Right atrium auricular region (tissue), 2 donors: ENCODE results near the gene TLE4. TPM values are rescaled to one million over a fixed set of nuclear protein-coding genes. Genes with fewer than 3 reads are reported as not detected.

Source experiments
- DNase-seq: peaks from one replicate; pipeline ENCODE4 v3.0.0-alpha.2; 2019; ENCODE audit warnings: low spot score
- H3K27ac ChIP-seq, 2 donors: fragments of 200-600 bp; sonication (generic); 1 replicate in 1 of 2; 2 replicates in 1 of 2; pipeline ENCODE4 v1.5.1; 2016 to 2019
- H3K27me3 ChIP-seq, 2 donors: fragments of 200-600 bp; sonication (generic); one replicate each; pipeline versions ENCODE4 v1.5.1 to v1.6.0; 2017 to 2019
- H3K36me3 ChIP-seq: fragments of 200-600 bp; sonication (generic); one replicate; pipeline ENCODE4 v1.5.1; 2016
- H3K4me1 ChIP-seq, 2 donors: fragments of 200-600 bp; sonication (generic); one replicate each; pipeline versions ENCODE4 v1.5.1 to v1.6.0; 2017 to 2019
- H3K4me3 ChIP-seq, 2 donors: fragments of 200-600 bp; sonication (generic); 1 replicate in 1 of 2; 2 replicates in 1 of 2; pipeline ENCODE4 v1.5.1; 2017 to 2019; ENCODE audit warnings: mild to moderate bottlenecking in 1 of 2, moderate library complexity in 1 of 2
- H3K9me3 ChIP-seq, 2 donors: fragments of 200-600 bp; sonication (generic); one replicate each; pipeline ENCODE4 v1.5.1; 2019
- total RNA-seq, 2 donors: library from RNA; depleted of rRNA; stranded (reverse); fragments of >200 nt; gene quantifications; one replicate each; pipeline ENCODE4 v1.1.0, GENCODE V29; 2016
- TF ChIP-seq, protein P1 (sequence below), 2 donors: fragments of 200-600 bp; sonication (generic); IDR thresholded peaks; one replicate each; pipeline ENCODE4 v1.5.1; 2019; ENCODE audit warnings: antibody characterized with exemption in 2 of 2

TLE4 gene
- total RNA-seq, 2 donors from 2014 or later: 18.9 to 26.1 TPM

DNA sequence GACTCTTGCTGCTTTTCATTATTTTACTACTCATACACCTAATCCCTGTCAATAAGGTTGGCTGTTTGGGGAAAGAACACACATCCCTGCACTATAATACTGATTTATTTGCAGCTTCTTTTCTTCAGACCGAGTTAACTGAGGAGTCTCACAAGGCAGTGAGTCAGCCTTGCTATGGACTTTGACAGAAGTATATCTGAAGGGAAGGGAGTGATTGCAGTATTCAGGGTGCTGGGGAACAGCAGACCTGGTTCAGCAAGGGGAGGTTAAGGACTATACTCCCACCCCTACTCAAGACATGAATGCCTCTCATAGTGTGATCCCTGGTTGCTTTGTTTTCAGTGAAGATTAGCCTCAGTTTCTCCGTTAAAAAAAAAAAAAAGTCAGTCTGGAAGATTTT lies 99.8 kb downstream of the TLE4 start:
- TF ChIP-seq, protein P1, sequence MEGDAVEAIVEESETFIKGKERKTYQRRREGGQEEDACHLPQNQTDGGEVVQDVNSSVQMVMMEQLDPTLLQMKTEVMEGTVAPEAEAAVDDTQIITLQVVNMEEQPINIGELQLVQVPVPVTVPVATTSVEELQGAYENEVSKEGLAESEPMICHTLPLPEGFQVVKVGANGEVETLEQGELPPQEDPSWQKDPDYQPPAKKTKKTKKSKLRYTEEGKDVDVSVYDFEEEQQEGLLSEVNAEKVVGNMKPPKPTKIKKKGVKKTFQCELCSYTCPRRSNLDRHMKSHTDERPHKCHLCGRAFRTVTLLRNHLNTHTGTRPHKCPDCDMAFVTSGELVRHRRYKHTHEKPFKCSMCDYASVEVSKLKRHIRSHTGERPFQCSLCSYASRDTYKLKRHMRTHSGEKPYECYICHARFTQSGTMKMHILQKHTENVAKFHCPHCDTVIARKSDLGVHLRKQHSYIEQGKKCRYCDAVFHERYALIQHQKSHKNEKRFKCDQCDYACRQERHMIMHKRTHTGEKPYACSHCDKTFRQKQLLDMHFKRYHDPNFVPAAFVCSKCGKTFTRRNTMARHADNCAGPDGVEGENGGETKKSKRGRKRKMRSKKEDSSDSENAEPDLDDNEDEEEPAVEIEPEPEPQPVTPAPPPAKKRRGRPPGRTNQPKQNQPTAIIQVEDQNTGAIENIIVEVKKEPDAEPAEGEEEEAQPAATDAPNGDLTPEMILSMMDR (IDR thresholded peaks at IDR 0.05): no peak

GRCh38 chr9:79672236-79672635 lies 100.5 kb downstream of the TLE4 start:
- H3K27ac ChIP-seq: no peak overlapping the region
- no peak for DNase-seq
- no peaks in the 10 kb centered on the region for H3K36me3 ChIP-seq
- H3K4me3 ChIP-seq: no peak overlapping the region
- TF ChIP-seq, protein P1 (IDR thresholded peaks at IDR 0.05): no peak
- H3K4me1 ChIP-seq: peaks cover 0 to 21% of the 10 kb centered on the region in 2 donors
- H3K9me3 ChIP-seq: no peaks in the 10 kb centered on the region
- no peaks in the 10 kb centered on the region for H3K27me3 ChIP-seq

More for the DNA sequence above, 99.8 kb downstream of the TLE4 start:
- H3K4me3 ChIP-seq: no peak overlapping the region
- no peaks in the 10 kb centered on the region for H3K27me3 ChIP-seq
- no peak overlapping the region for H3K27ac ChIP-seq
- no peak for DNase-seq
- no peaks in the 10 kb centered on the region for H3K9me3 ChIP-seq
- H3K4me1 ChIP-seq: peaks cover 0 to 21% of the 10 kb centered on the region in 2 donors
- H3K36me3 ChIP-seq: no peaks in the 10 kb centered on the region

- no peaks in the 10 kb centered on the region for H3K27me3 ChIP-seq
- no peak overlapping the region for H3K27ac ChIP-seq
- no peak for DNase-seq
- H3K36me3 ChIP-seq: no peaks in the 10 kb centered on the region
- H3K4me3 ChIP-seq: no peak overlapping the region
- peaks cover 0 to 19% of the 10 kb centered on the region in 2 donors for H3K4me1 ChIP-seq
- H3K9me3 ChIP-seq: no peaks in the 10 kb centered on the region
- TF ChIP-seq, protein P1 (IDR thresholded peaks at IDR 0.05): no peak
Measured at GRCh38 chr9:79672891-79673290, 101.1 kb downstream of the TLE4 start.

DNA sequence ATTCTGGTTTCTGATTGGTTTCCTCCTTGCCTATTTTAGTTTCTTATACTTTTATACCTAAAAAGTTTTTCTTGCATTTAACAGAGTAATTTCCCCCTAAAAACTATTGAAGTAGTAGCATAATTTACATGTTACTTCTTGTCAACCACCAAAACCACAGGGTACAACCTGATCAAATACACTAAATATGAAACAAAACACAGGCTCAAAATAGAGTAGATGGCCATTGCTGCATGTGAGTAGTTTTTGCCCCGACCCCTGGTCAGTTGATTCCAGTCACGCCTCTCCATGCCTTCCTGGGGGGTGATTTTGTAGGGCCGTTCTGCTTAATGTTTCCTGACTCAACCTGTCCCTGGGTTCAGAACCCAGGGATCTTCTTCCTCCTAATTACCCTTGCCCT lies 101.8 kb downstream of the TLE4 start:
- Histone ChIP-seq H3K27me3 (no peaks in the 10 kb centered on the region), H3K27ac (no peak overlapping the region), H3K9me3 (no peaks in the 10 kb centered on the region), H3K4me3 (no peak overlapping the region), H3K36me3 (no peaks in the 10 kb centered on the region), H3K4me1 (peaks cover 0 to 11% of the 10 kb centered on the region in 2 donors)
- TF ChIP-seq, protein P1 (IDR thresholded peaks at IDR 0.05): no peak
- no peak for DNase-seq

GRCh38 chr9:79674052-79674777 lies 102.5 kb downstream of the TLE4 start:
- no peaks in the 10 kb centered on the region for H3K36me3 ChIP-seq
- H3K4me1 ChIP-seq: peaks cover 0 to 5% of the 10 kb centered on the region in 2 donors
- no peaks in the 10 kb centered on the region for H3K9me3 ChIP-seq
- H3K4me3 ChIP-seq: no peak overlapping the region
- no peaks in the 10 kb centered on the region for H3K27me3 ChIP-seq
- TF ChIP-seq, protein P1 (IDR thresholded peaks at IDR 0.05): no peak
- no peak overlapping the region for H3K27ac ChIP-seq
- no peak for DNase-seq

- Histone ChIP-seq H3K27ac (no peak overlapping the region), H3K9me3 (no peaks in the 10 kb centered on the region), H3K4me1 (peaks cover 0 to 17% of the 10 kb centered on the region in 2 donors), H3K4me3 (no peak overlapping the region), H3K27me3 (no peaks in the 10 kb centered on the region), H3K36me3 (no peaks in the 10 kb centered on the region)
- DNase-seq: no peak
- TF ChIP-seq, protein P1 (IDR thresholded peaks at IDR 0.05): no peak
Measured at GRCh38 chr9:79681576-79681975, 109.8 kb downstream of the TLE4 start.
